ENCODE data around the gene SLC5A9. TPM values are rescaled to one million over a fixed set of nuclear protein-coding genes. Genes with fewer than 3 reads are reported as not detected.

SLC5A9 gene
- total RNA-seq, 6 donors from 2014 or later: 2.9 to 21.0 (median 6.1) TPM

DNA sequence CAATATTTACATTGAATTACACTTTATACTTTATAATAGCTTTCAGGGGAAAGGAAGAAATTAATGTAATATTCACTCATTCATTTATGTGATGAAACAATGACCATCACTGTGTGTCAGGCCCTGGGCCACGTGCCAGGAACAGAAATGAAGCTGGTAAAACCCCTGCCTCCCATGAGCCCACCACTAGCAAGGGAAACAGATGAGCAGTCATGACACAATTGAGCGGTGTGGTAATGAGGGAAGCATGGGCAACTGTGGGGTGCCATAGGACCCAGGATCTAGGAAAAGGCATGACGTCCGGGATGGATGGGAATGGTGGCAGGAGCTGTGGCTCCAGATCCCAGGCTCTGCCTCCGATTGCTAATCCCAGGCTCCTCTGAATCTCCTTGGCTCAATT is 17.0 kb upstream of the SLC5A9 start:
- Histone ChIP-seq H3K27ac (no peak overlapping the region), H3K27me3 (no peaks in the 10 kb centered on the region), H3K36me3 (no peaks in the 10 kb centered on the region), H3K9me3 (no peaks in the 10 kb centered on the region), H3K4me1 (peaks cover 0 to 5% (median 2%) of the 10 kb centered on the region in 4 donors), H3K4me3 (no peak overlapping the region)
- 67 to 84% methylated on average over 5 of the region's 5 CpGs for WGBS, 2 donors
- TF ChIP-seq POLR2A (IDR thresholded peaks at IDR 0.05): no peak
- TF ChIP-seq, protein P1, sequence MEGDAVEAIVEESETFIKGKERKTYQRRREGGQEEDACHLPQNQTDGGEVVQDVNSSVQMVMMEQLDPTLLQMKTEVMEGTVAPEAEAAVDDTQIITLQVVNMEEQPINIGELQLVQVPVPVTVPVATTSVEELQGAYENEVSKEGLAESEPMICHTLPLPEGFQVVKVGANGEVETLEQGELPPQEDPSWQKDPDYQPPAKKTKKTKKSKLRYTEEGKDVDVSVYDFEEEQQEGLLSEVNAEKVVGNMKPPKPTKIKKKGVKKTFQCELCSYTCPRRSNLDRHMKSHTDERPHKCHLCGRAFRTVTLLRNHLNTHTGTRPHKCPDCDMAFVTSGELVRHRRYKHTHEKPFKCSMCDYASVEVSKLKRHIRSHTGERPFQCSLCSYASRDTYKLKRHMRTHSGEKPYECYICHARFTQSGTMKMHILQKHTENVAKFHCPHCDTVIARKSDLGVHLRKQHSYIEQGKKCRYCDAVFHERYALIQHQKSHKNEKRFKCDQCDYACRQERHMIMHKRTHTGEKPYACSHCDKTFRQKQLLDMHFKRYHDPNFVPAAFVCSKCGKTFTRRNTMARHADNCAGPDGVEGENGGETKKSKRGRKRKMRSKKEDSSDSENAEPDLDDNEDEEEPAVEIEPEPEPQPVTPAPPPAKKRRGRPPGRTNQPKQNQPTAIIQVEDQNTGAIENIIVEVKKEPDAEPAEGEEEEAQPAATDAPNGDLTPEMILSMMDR (IDR thresholded peaks at IDR 0.05): no peak
- ATAC-seq (ENCODE audit: low FRiP score in 2 of 2): no peak
- no peak for DNase-seq

DNA sequence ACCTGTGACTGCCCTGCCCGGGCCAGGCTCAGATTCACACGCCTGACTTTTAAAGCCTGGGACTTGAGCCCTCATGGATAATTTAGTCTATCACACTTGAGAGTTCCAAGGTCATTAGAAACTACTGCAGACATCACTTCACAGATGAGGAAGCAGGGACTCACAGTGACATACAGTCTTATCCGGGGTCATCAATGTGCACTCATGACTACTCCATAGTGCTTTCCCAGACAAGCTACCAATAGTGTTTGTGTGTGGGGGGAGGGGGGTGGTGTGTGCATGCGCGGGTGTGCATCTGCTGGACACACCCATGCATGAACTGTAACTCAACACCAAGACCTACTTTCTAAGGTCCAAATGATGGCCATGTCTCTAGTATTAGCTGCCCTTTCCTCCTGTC is 16.1 kb upstream of the SLC5A9 start:
- no peaks in the 10 kb centered on the region for H3K36me3 ChIP-seq
- no peak overlapping the region for H3K27ac ChIP-seq
- ATAC-seq (ENCODE audit: low FRiP score in 2 of 2) (no peak), DNase-seq (no peak)
- no peak for TF ChIP-seq POLR2A (IDR thresholded peaks at IDR 0.05)
- TF ChIP-seq, protein P1 (IDR thresholded peaks at IDR 0.05): no peak
- no peak for TF ChIP-seq POLR2AphosphoS5 (IDR thresholded peaks at IDR 0.05)
- no peak overlapping the region for H3K4me3 ChIP-seq
- H3K9me3 ChIP-seq: no peaks in the 10 kb centered on the region
- H3K4me1 ChIP-seq: peaks cover 0 to 5% (median 2%) of the 10 kb centered on the region in 4 donors
- WGBS, 2 donors: 93 to 94% methylated on average over 4 to 5 of the region's 5 CpGs
- H3K27me3 ChIP-seq: no peaks in the 10 kb centered on the region

DNA sequence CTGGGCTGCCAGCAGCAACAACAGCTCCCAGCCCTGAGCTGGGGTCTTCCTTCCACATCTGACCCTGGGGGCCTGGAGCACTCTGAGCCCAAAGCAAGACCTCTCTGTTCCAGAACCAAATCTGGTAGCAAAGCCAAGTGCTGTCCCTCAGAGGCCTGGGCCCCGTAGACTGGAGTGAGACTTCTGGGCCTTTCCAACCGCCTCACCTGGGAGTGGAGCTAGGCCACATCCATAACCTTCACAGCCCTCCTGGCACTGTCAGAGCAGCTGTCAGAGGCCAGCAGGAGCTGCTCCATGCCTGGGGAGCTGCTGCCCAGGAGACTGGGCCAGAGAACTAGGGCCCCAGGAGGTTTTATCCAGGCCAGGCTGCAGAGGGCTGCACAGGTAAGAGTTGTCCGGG is 15.4 kb upstream of the SLC5A9 start:
- TF ChIP-seq POLR2A (IDR thresholded peaks at IDR 0.05) (no peak), EP300 (IDR thresholded peaks at IDR 0.05) (no peak), POLR2AphosphoS5 (IDR thresholded peaks at IDR 0.05) (no peak)
- TF ChIP-seq, protein P1 (IDR thresholded peaks at IDR 0.05): no peak
- no peak for DNase-seq
- no peak overlapping the region for H3K4me3 ChIP-seq
- no peaks in the 10 kb centered on the region for H3K27me3 ChIP-seq
- H3K27ac ChIP-seq: no peak overlapping the region
- peak in 1 of 2 donors; percentile 22 for ATAC-seq (ENCODE audit: low FRiP score in 2 of 2)
- peaks cover 0 to 5% (median 2%) of the 10 kb centered on the region in 4 donors for H3K4me1 ChIP-seq
- no peaks in the 10 kb centered on the region for H3K36me3 ChIP-seq
- WGBS, 2 donors: 91 to 93% methylated on average over 1 to 3 of the region's 3 CpGs
- H3K9me3 ChIP-seq: no peaks in the 10 kb centered on the region

DNA sequence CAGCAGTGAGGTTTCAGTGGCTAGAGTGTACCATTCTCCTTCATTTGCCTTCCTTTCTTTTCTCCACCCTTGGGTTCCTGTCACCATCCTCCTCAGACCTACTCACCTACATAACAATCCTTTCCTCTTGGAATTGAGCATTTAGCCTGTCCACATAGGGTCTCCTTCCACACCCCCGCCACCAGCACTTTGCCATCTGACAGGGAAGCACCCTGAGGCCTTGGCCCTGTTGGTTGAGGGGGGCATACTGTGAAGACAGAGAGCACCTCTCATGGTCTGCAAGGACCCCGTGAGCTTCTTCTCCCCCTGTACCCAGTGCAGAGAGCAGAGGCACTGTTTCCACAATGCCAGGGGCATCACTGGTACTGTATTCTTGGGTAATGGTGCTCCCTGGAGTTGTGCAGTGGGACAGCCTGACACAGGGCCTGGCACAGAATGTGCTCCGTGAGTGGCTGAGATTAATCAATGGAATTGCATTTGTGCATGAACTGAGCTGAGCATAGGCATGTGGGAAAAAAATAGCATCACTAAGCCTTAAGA is 14.9 kb upstream of the SLC5A9 start:
- no peak for DNase-seq
- peak in 1 of 2 donors; percentile 19 for ATAC-seq (ENCODE audit: low FRiP score in 2 of 2)
- H3K4me3 ChIP-seq: no peak overlapping the region
- H3K27me3 ChIP-seq: no peaks in the 10 kb centered on the region
- no peaks in the 10 kb centered on the region for H3K36me3 ChIP-seq
- TF ChIP-seq, protein P1 (IDR thresholded peaks at IDR 0.05): no peak
- TF ChIP-seq POLR2AphosphoS5 (IDR thresholded peaks at IDR 0.05) (no peak), POLR2A (IDR thresholded peaks at IDR 0.05) (no peak), EP300 (IDR thresholded peaks at IDR 0.05) (no peak)
- no peak overlapping the region for H3K27ac ChIP-seq
- WGBS, 2 donors: 64 to 97% methylated on average over 2 to 3 of the region's 3 CpGs
- H3K9me3 ChIP-seq: no peaks in the 10 kb centered on the region
- peaks cover 0 to 5% (median 0%) of the 10 kb centered on the region in 4 donors for H3K4me1 ChIP-seq

DNA sequence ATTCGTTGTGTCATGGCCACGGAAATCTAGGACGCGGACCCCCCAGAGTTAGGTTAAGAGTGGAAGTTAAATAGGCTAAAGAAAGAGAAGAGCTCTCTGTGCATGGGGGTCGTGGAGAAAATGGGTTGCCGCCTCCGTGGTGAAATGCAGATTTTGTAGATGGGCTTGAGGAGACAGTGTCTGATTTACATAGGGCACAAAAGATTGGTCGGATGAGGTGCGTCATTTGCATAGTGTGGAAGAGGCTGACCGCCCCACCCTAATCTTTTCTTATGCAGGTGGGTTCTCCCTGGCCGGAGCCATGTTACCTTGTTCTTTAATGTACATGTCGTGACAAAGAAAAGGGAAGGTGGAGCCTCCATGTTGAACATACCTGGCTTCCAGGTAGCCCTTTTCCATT is 14.3 kb upstream of the SLC5A9 start:
- 94 to 95% methylated on average over 12 of the region's 12 CpGs for WGBS, 2 donors
- no peak for DNase-seq
- H3K4me1 ChIP-seq: peaks cover 0 to 5% (median 0%) of the 10 kb centered on the region in 4 donors
- TF ChIP-seq EP300 (IDR thresholded peaks at IDR 0.05) (no peak), POLR2AphosphoS5 (IDR thresholded peaks at IDR 0.05) (no peak), POLR2A (IDR thresholded peaks at IDR 0.05) (no peak)
- TF ChIP-seq, protein P1 (IDR thresholded peaks at IDR 0.05): no peak
- H3K27ac ChIP-seq: no peak overlapping the region
- no peaks in the 10 kb centered on the region for H3K9me3 ChIP-seq
- H3K27me3 ChIP-seq: no peaks in the 10 kb centered on the region
- H3K4me3 ChIP-seq: no peak overlapping the region
- no peaks in the 10 kb centered on the region for H3K36me3 ChIP-seq
- no peak for ATAC-seq (ENCODE audit: low FRiP score in 2 of 2)

Data from upper lobe of left lung (tissue), 6 donors.